CD8-positive, alpha-beta memory T cell (primary cell): ENCODE results near the gene CAV1. TPM values are rescaled to one million over a fixed set of nuclear protein-coding genes. Genes with fewer than 3 reads are reported as not detected.

Experiments used
- CTCF ChIA-PET: fragments of 350-600 bp; sonication (Branson Sonifier 250); formaldehyde crosslinking; loops from one replicate; lab custom pipeline; 2021; ENCODE audit warnings: antibody characterized with exemption; lab: Charles Lee
- POLR2A ChIA-PET: fragments of 350-600 bp; sonication (Branson Sonifier 250); formaldehyde crosslinking; loops from one replicate; lab custom pipeline; 2021; ENCODE audit warnings: antibody characterized with exemption; lab: Charles Lee
- DNase-seq, 5 donors: peaks; one replicate each; pipeline versions ENCODE4 v3.0.0 to v3.0.0-alpha.2; 2020 to 2022; ENCODE audit warnings: mixed read lengths in 1 of 5
- H3K27ac ChIP-seq: one replicate; pipeline ENCODE4 v1.7.0; 2013; ENCODE audit warnings: low read depth, mild to moderate bottlenecking, low read length, moderate library complexity
- H3K27me3 ChIP-seq: 2 replicates; pipeline ENCODE4 v1.7.0; 2013; ENCODE audit warnings: low read length, mild to moderate bottlenecking; ENCODE audit not compliant: insufficient read depth, poor library complexity, severe bottlenecking
- H3K36me3 ChIP-seq: 2 replicates; pipeline ENCODE4 v1.7.0; 2013; ENCODE audit warnings: mild to moderate bottlenecking, low read length, moderate library complexity; ENCODE audit not compliant: insufficient read depth
- H3K4me1 ChIP-seq: 2 replicates; pipeline ENCODE4 v1.7.0; 2013; ENCODE audit warnings: mild to moderate bottlenecking, low read length, moderate library complexity; ENCODE audit not compliant: insufficient read depth
- H3K4me3 ChIP-seq: 2 replicates; pipeline ENCODE4 v1.7.0; 2013; ENCODE audit warnings: mild to moderate bottlenecking, low read length
- H3K9me3 ChIP-seq: 2 replicates; pipeline ENCODE4 v1.7.0; 2013; ENCODE audit warnings: mild to moderate bottlenecking, low read length
- H3K27ac Mint-ChIP-seq, 8 donors: one replicate each; pipeline ENCODE4 v1.8.0; 2020 to 2021; ENCODE audit warnings: mixed read lengths in 8 of 8, mild to moderate bottlenecking in 6 of 8, inconsistent platforms in 3 of 8, moderate library complexity in 3 of 8
- H3K27me3 Mint-ChIP-seq, 2 donors: one replicate each; pipeline ENCODE4 v1.8.0; 2020 to 2021; ENCODE audit warnings: mixed read lengths in 2 of 2, mild to moderate bottlenecking in 1 of 2, moderate library complexity in 1 of 2
- H3K36me3 Mint-ChIP-seq, 3 donors: one replicate each; pipeline ENCODE4 v1.8.0; 2020 to 2021; ENCODE audit warnings: mixed read lengths in 3 of 3, inconsistent platforms in 1 of 3, mild to moderate bottlenecking in 1 of 3
- H3K4me1 Mint-ChIP-seq, 3 donors: one replicate each; pipeline ENCODE4 v1.8.0; 2020 to 2021; ENCODE audit warnings: mixed read lengths in 3 of 3, inconsistent platforms in 1 of 3, mild to moderate bottlenecking in 1 of 3
- H3K4me3 Mint-ChIP-seq, 7 donors: one replicate each; pipeline ENCODE4 v1.8.0; 2020 to 2021; ENCODE audit warnings: mixed read lengths in 7 of 7, mild to moderate bottlenecking in 6 of 7, moderate library complexity in 4 of 7, inconsistent platforms in 2 of 7
- H3K9me3 Mint-ChIP-seq, 5 donors: one replicate each; pipeline ENCODE4 v1.8.0; 2020 to 2022; ENCODE audit warnings: mixed read lengths in 5 of 5, mild to moderate bottlenecking in 3 of 5, moderate library complexity in 2 of 5, inconsistent platforms in 1 of 5
- polyA plus RNA-seq: library from polyadenylated mRNA; unstranded; fragments of 300-500 nt; fragmentation: Illumina TruSeq; gene quantifications from one replicate; pipeline ENCODE4 v1.2.3, GENCODE V29; 2021
- total RNA-seq, 2 experiments: library from RNA; stranded (reverse); gene quantifications; one replicate each; pipeline ENCODE4 v1.2.3, GENCODE V29; 2021

The CAV1 gene
- total and polyA plus RNA-seq, 3 experiments from 2014 or later = 2.3 to 2.5 TPM; not detected in 1

DNA sequence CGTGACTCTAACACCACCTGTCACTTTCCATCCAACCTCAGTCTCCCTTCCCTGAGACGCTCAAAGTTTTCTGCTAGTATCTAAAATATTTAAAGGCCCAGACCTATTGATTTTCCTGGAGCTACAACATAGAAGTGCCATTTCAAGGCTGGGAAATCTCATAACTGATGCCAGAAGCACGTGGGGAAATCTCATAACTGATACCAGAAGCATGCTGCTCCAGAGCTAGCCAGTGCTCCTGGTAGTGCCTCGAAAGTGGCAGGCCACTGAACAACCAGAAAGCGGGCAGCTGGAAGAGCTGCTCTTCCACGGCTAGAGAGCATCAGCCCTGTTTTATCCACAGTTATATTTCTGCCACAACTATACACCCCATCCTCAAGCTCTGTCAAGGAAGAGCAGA is 72.5 kb downstream of the CAV1 start:
- POLR2A ChIA-PET = no interaction called here
- H3K4me1 Mint-ChIP-seq = peaks cover 7 to 12% (median 9%) of the 10 kb centered on the region in 3 donors
- Histone ChIP-seq H3K27me3 (peaks cover 3% of the 10 kb centered on the region), H3K9me3 (no peaks in the 10 kb centered on the region), H3K4me3 (no peak overlapping the region), H3K4me1 (no peaks in the 10 kb centered on the region), H3K36me3 (no peaks in the 10 kb centered on the region), H3K27ac (no peak overlapping the region)
- no peak overlapping the region for H3K27ac Mint-ChIP-seq
- peaks cover 0 to 3% (median 0%) of the 10 kb centered on the region in 3 donors for H3K36me3 Mint-ChIP-seq
- H3K4me3 Mint-ChIP-seq = no peak overlapping the region
- no peak for DNase-seq
- peaks cover 14 to 45% of the 10 kb centered on the region in 2 donors for H3K27me3 Mint-ChIP-seq
- H3K9me3 Mint-ChIP-seq = no peaks in the 10 kb centered on the region
- CTCF ChIA-PET = no interaction called here

- ChIA-PET CTCF (no interaction called here), POLR2A (no interaction called here)
- Mint-ChIP-seq H3K4me3 (no peak overlapping the region), H3K27ac (no peak overlapping the region), H3K9me3 (no peaks in the 10 kb centered on the region), H3K4me1 (peaks cover 5 to 10% (median 7%) of the 10 kb centered on the region in 3 donors), H3K36me3 (peaks cover 0 to 3% (median 0%) of the 10 kb centered on the region in 3 donors), H3K27me3 (peaks cover 10 to 36% of the 10 kb centered on the region in 2 donors)
- no peak for DNase-seq
- H3K27ac ChIP-seq = no peak overlapping the region
- no peaks in the 10 kb centered on the region for H3K9me3 ChIP-seq
- H3K36me3 ChIP-seq = no peaks in the 10 kb centered on the region
- H3K4me3 ChIP-seq = no peak overlapping the region
- no peaks in the 10 kb centered on the region for H3K4me1 ChIP-seq
- H3K27me3 ChIP-seq = no peaks in the 10 kb centered on the region
Measured at GRCh38 chr7:116598278-116598677, 73.4 kb downstream of the CAV1 start.

GRCh38 chr7:116598861-116599260 is 74.0 kb downstream of the CAV1 start:
- Histone ChIP-seq H3K4me3 (no peak overlapping the region), H3K4me1 (no peaks in the 10 kb centered on the region), H3K27me3 (no peaks in the 10 kb centered on the region), H3K36me3 (no peaks in the 10 kb centered on the region), H3K27ac (no peak overlapping the region), H3K9me3 (no peaks in the 10 kb centered on the region)
- Mint-ChIP-seq H3K27ac (no peak overlapping the region), H3K36me3 (peaks cover 0 to 3% (median 0%) of the 10 kb centered on the region in 3 donors), H3K27me3 (peaks cover 6 to 33% of the 10 kb centered on the region in 2 donors), H3K4me1 (peaks cover 5 to 10% (median 7%) of the 10 kb centered on the region in 3 donors), H3K9me3 (no peaks in the 10 kb centered on the region), H3K4me3 (no peak overlapping the region)
- DNase-seq = no peak
- CTCF ChIA-PET = no interaction called here
- POLR2A ChIA-PET = no interaction called here

- ChIA-PET CTCF (interaction anchor here (1.1 kb wide), 1 partner anchor 12 kb away, joined by 3 read pairs; no protein-coding TSS in a partner anchor), POLR2A (no interaction called here)
- Histone ChIP-seq H3K9me3 (no peaks in the 10 kb centered on the region), H3K4me3 (no peak overlapping the region), H3K4me1 (no peaks in the 10 kb centered on the region), H3K36me3 (no peaks in the 10 kb centered on the region), H3K27ac (no peak overlapping the region), H3K27me3 (no peaks in the 10 kb centered on the region)
- no peak overlapping the region for H3K4me3 Mint-ChIP-seq
- peaks cover 0 to 3% (median 0%) of the 10 kb centered on the region in 3 donors for H3K36me3 Mint-ChIP-seq
- H3K4me1 Mint-ChIP-seq = peaks cover 5 to 10% (median 7%) of the 10 kb centered on the region in 3 donors
- no peak for DNase-seq
- H3K9me3 Mint-ChIP-seq = no peaks in the 10 kb centered on the region
- H3K27me3 Mint-ChIP-seq = peaks cover 4 to 18% of the 10 kb centered on the region in 2 donors
- no peak overlapping the region for H3K27ac Mint-ChIP-seq
Measured at GRCh38 chr7:116601426-116601825, 76.6 kb downstream of the CAV1 start.

GRCh38 chr7:116607299-116607698 is 82.5 kb downstream of the CAV1 start:
- Histone ChIP-seq H3K27ac (no peak overlapping the region), H3K4me3 (no peak overlapping the region), H3K36me3 (no peaks in the 10 kb centered on the region), H3K9me3 (no peaks in the 10 kb centered on the region), H3K27me3 (no peaks in the 10 kb centered on the region), H3K4me1 (no peaks in the 10 kb centered on the region)
- no peak for DNase-seq
- CTCF ChIA-PET = interaction anchor here (1.0 kb wide), 1 partner anchor 16 kb away, joined by 3 read pairs; no protein-coding TSS in a partner anchor
- H3K27me3 Mint-ChIP-seq = peaks cover 22 to 30% of the 10 kb centered on the region in 2 donors
- no peaks in the 10 kb centered on the region for H3K4me1 Mint-ChIP-seq
- peak overlapping the region in 1 of 8 donors; percentile 72 for H3K27ac Mint-ChIP-seq
- H3K36me3 Mint-ChIP-seq = no peaks in the 10 kb centered on the region
- peaks cover 0 to 5% (median 0%) of the 10 kb centered on the region in 5 donors for H3K9me3 Mint-ChIP-seq
- no peak overlapping the region for H3K4me3 Mint-ChIP-seq
- POLR2A ChIA-PET = no interaction called here

GRCh38 chr7:116610210-116610609 is 85.4 kb downstream of the CAV1 start:
- ChIA-PET POLR2A (no interaction called here), CTCF (no interaction called here)
- no peak for DNase-seq
- no peak overlapping the region for H3K27ac Mint-ChIP-seq
- Histone ChIP-seq H3K9me3 (no peaks in the 10 kb centered on the region), H3K27me3 (no peaks in the 10 kb centered on the region), H3K36me3 (no peaks in the 10 kb centered on the region), H3K4me1 (no peaks in the 10 kb centered on the region), H3K4me3 (no peak overlapping the region), H3K27ac (no peak overlapping the region)
- H3K36me3 Mint-ChIP-seq = peaks cover 0 to 4% (median 0%) of the 10 kb centered on the region in 3 donors
- H3K4me3 Mint-ChIP-seq = no peak overlapping the region
- H3K4me1 Mint-ChIP-seq = no peaks in the 10 kb centered on the region
- peaks cover 28 to 45% of the 10 kb centered on the region in 2 donors for H3K27me3 Mint-ChIP-seq
- H3K9me3 Mint-ChIP-seq = peaks cover 0 to 5% (median 0%) of the 10 kb centered on the region in 5 donors

- H3K27ac ChIP-seq = no peak overlapping the region
- H3K27ac Mint-ChIP-seq = no peak overlapping the region
- H3K36me3 ChIP-seq = no peaks in the 10 kb centered on the region
- no peaks in the 10 kb centered on the region for H3K9me3 ChIP-seq
- CTCF ChIA-PET = no interaction called here
- H3K4me3 ChIP-seq = no peak overlapping the region
- peaks cover 0 to 5% (median 0%) of the 10 kb centered on the region in 5 donors for H3K9me3 Mint-ChIP-seq
- H3K4me1 Mint-ChIP-seq = no peaks in the 10 kb centered on the region
- H3K36me3 Mint-ChIP-seq = peaks cover 0 to 4% (median 0%) of the 10 kb centered on the region in 3 donors
- no peaks in the 10 kb centered on the region for H3K27me3 ChIP-seq
- no peaks in the 10 kb centered on the region for H3K4me1 ChIP-seq
- no peak for DNase-seq
- POLR2A ChIA-PET = no interaction called here
- no peak overlapping the region for H3K4me3 Mint-ChIP-seq
- peaks cover 28 to 45% of the 10 kb centered on the region in 2 donors for H3K27me3 Mint-ChIP-seq
Measured at GRCh38 chr7:116610721-116611120, 85.9 kb downstream of the CAV1 start.
